ENCODE measurements around the gene PGLYRP3.

Gene PGLYRP3

DNA sequence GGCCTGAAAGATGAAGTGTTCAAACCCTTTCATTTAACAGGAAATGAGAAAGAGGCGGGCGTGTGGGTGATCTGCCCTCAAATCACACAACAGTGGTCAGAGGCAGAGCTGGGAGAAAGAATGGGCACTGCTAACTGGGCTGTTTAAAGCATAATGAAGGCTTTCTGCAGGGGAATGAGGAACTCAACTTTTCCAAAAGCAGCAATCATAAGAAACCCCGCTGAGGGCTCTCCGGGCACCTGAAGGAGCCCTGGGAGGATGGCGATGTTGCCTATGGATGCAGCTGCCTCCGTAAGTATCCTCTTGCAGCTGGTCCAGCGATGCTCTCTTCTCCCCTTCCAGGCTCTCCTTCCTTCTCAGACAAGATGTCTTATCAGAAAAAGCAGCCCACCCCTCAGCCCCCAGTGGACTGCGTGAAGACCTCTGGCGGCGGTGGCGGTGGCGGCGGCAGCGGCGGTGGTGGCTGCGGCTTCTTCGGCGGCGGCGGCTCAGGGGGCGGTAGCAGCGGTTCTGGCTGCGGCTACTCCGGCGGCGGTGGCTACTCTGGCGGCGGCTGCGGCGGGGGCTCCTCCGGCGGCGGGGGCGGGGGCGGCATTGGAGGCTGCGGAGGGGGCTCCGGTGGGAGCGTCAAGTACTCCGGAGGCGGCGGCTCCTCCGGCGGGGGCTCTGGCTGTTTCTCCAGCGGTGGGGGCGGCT, 52.0 kb downstream of the PGLYRP3 start:
- DNase-seq (ENCODE audit: low read depth) = no peak

DNA sequence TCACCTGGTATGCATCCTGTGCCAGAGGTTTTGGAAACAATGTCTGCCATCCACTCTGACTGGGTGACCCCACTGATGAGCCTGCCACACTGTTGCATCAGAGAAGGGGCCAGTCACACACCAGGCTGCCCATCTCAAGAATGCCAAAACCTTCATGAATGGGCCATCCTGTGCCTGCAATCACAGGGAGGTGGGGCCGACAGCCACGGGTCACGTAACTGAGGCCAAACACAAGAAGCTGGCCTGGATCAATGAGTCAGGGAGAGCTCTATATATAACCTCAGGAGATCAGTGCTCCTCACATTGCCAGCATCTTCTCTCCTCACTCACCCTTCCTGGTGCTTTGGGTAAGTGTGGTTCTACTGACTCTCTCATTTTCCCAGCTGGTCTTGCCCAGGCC, 53.4 kb downstream of the PGLYRP3 start, which contains the start of gene LORICRIN:
Gene LORICRIN, plus strand, starts transcription at position 301 of the 400 bp plus-strand sequence. CDS start 1,263 bp downstream, outside the sequence.
- no peak for DNase-seq (ENCODE audit: low read depth)

DNA sequence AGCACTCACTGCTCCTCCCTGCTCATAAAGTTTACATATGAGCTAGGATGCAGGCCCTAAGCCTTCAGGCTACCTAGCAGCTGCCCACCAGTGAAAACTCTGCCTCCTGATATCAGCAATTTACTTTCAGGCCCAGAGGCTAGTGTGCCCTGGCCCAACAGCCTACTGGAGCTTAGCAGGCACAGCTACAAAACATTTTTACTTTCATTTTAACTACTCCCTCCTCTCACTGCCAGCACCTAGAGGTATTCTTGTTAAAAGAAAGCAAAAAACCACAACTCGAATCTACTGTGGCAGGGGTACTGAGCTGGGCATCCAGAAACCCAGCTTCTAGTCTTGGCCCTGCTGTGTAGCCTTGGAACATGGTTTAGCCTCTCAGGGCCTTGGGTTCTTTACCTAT, 59.1 kb downstream of the PGLYRP3 start:
- DNase-seq (ENCODE audit: low read depth) = no peak

- no peak for DNase-seq (ENCODE audit: low read depth)
Observed at GRCh38 chr1:153253076-153253475, 59.7 kb downstream of the PGLYRP3 start.

- no peak for DNase-seq (ENCODE audit: low read depth)
Observed at GRCh38 chr1:153251988-153252387, 60.8 kb downstream of the PGLYRP3 start.

GRCh38 chr1:153251562-153251961, 61.2 kb downstream of the PGLYRP3 start:
- DNase-seq (ENCODE audit: low read depth) = no peak

DNA sequence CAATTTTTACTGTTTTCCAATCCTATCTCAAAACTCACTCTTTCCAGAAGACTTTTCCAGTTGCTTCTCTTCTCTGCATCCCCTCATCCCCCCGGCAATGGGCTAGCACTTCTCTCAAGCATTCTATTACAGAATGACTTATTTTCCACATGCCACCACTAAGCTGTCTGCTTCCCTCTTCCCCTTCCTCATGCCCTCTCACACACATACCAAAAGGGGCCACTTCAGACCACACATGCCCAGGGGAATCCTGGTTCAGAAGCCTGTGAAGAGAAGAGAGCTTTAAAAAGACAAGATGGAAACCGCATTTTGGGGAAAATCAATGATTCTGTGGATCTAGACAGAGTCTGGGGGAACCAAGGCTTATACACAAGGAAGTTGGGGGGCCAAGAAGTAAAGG, 61.7 kb downstream of the PGLYRP3 start:
- no peak for DNase-seq (ENCODE audit: low read depth)

DNA sequence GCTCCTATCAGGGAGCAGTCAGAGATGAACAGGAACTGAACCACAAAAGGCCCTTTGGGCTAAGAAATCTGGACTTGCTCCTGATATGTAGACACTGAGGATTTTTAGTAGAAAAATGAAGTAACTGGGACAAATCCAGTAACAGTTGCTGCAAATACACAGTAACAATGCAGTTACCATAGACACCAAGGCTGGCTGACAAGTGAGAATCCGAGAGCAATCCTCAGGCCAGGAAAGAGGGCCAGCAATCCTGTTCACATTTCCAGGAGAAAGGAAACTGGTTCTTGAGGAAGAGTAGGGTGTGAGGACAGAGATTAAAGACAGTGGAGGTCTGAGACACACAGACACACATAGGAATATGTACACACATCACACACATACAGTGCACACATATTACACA, 62.6 kb downstream of the PGLYRP3 start:
- no peak for DNase-seq (ENCODE audit: low read depth)

DNA sequence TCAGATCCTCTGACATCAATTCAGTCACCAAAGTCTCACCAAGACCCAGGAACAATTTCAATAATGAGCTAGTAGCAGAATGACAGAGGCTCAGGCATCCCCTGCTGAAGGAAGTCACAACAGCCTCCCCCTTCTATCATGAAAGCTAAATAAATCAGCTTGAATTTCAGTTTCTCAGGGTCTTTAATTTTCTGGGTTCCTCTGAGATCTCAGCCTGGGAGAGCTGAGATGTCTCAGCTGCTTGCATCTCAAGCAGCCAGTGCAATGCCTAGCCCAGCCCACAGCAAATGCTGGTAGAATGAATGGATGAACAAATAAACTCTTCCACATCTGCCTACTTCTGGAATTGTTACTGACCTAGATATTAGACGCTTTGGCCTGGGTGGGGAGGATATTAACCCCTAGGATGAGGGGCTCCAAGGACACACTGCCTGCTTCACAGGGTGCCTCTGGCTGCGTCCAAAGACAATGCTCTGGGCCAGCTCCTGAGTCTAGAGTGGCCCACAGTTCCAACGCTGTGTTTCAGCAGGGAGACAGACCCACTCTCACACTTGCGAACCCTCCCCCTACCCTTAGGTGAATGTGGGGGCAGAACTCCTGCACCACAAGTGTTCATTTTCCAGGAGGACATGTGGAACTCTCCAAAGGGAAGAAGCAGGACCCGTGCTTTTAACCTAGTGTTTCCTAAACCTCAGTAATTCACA, 64.4 kb downstream of the PGLYRP3 start:
- no peak for DNase-seq (ENCODE audit: low read depth)

All from stimulated activated CD8-positive, alpha-beta memory T cell treated with anti-CD3 and anti-CD28 coated beads, Interleukin-7, amount 100 ng/mL, for 24 hours (primary cell).